Posterior cingulate gyrus (tissue), 11 donors: ENCODE measurements around the gene MCOLN2.
"Not testable (repeated sequence)": the region's sequence is repeated elsewhere in the genome, so short reads cannot be mapped to it uniquely, and the experiment has no call there.

ENCODE experiments used
- DNase-seq, 10 donors: peaks; one replicate each; pipeline versions ENCODE4 v3.0.0 to v3.0.0-alpha.2; 2020 to 2021; ENCODE audit warnings: mixed read lengths in 3 of 10
- intact Hi-C: fragments of 100-400 bp; cut with DNase I; formaldehyde crosslinking; loops from one replicate; pipeline ENCODE4 v1.15.1; 2023

The MCOLN2 gene

DNA sequence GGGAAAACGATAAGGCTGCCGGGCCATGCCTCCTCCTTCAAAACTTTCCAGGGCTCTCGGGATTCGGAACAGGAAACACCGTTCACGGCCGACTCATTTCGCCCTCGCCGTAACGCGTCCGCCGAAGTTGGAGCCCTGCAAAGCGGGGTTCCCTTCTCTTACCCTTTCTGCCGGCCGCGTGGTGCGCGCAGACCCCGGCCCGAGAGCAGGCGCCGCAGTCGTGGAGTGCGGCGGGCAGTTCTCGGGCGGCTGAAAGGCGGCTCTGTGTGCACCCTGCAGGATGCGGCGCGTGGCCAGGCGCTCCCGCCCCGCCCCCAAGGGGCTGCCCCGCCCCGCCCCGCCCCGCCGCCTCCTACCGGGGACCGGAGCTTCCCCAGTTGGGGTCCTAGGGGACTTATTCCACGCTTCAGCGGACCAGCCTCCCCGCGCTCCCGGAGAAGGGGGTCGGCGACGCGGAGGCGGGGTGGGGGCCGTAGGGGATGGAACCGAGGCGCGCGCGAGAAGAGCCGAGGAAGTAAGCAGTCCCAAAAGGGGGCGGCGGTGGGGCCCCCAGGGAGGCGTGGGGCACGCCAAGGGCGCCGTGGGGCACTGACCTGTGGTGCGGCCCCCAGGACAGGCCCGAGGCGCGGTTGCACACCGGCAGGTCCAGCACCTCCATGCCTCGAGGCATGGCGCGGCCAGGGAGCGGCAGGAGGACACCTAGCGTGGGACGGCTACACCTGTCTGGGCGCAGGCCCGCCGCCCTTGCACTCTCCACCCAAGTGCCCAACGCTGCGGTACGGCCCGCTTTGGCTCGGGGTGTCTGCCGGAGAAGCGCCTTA, at the start of gene MCOLN2:
Gene MCOLN2 (minus strand): TSS at position 268 of the 821 bp plus-strand sequence. CDS start 241 bp downstream, at position 27.
- DNase-seq: peak in 6 of 10 donors; percentile 11 to 84 (median 61)
- intact Hi-C loops: no loop called here

DNA sequence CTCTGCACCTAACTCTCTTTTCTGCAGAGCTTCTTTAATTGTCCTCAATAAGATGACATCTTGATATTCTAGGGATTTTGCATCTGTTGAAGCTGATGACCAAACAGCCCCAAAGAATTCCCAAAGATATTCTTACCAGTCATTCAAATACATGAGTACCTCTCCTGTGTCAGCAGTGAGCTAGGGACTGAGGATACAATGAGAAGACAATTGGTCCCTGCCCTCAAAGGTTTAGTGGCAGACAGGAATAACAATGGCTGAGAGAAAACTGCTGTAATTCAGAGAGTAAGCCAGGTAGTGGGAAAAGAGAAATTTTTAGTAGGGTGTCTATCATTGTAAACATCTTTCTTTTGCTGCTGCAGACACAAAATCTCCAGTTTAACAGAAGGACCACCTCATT, 45.5 kb upstream of the MCOLN2 start:
- intact Hi-C loops: no loop called here
- no peak for DNase-seq

DNA sequence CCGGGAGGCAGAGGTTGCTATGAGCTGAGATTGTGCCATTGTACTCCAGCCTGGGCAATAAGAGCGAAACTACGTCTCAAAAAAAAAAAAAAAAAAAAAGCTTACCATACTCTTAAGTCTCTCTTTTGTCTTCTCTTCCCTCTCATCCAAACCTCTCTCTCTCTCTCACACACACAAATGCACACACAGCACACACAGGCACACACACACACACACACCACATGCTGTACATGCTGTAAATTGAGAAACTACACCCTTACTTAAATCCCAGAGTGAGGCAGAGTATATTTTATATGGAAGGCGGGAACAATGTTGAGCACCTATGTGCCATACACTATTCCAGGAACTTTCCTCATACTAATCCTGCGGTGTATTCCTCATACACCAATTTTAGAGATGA, 44.9 kb upstream of the MCOLN2 start:
- intact Hi-C loops: no loop called here
- no peak for DNase-seq

GRCh38 chr1:85033221-85033620, 36.3 kb upstream of the MCOLN2 start:
- DNase-seq: no peak
- intact Hi-C loops: no loop called here

DNA sequence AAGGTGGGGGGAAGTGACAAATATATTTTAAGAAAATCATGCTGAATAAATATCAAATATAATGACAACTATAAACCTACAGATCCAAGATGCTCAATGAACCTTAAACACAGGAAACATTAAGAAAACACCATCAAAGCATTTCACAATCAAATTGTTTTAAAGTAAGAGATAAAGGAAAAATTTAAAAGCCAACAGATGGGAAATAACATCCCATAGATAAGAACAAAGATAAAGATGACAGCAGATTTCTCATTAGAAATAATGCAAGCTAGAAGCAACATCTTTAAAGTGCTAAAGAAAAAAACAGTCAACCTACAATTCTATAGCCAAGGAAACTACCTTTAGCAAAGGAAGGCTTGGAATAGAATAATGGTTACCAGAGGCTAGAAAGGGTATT, 33.6 kb upstream of the MCOLN2 start:
- no peak for DNase-seq
- intact Hi-C loops: no loop called here

DNA sequence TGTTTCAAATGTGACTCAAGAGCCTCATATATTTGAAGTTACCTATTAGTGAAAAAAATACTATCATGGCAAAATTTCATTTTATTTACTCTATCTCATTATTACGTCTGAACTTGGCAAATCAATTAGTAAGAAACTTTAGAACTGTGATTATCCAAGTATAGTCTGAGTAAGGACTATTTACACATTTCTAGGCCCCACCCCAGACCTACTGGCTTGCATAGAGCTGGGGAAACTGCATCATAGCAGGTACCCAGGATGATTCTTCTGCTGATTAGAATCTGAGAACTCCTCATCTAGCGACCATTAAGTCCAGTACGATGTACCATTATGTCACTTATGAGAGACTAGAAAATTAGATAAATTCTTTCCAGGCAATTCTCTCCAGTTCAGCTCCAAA, 31.2 kb upstream of the MCOLN2 start:
- DNase-seq: no peak
- intact Hi-C loops: no loop called here

- intact Hi-C loops: no loop called here
- no peak for DNase-seq
Observed at GRCh38 chr1:85027242-85027983, 30.5 kb upstream of the MCOLN2 start.

DNA sequence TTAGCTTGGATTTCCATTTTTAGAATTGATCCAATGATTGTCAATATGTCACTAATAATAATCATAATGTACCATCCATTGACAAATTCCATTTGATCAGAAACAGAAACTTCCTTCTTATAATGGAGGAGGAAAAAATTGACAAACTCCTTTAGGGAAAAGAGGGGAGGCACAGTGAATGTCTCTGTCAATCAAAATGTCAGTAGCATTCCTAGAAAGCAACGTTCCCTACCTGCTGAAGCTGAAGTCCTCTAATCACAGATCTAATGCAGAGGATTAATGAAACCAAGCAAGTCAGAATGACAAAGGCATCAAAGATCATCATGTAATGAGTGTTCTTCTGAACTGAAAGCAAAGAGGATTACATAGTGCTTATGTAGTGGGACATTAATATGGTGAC, 29.0 kb upstream of the MCOLN2 start:
- no peak for DNase-seq
- intact Hi-C loops: no loop called here

GRCh38 chr1:85024736-85025135, 27.8 kb upstream of the MCOLN2 start:
- no peak for DNase-seq
- intact Hi-C loops: no loop called here

GRCh38 chr1:85022700-85023099, 25.8 kb upstream of the MCOLN2 start:
- DNase-seq: no peak
- intact Hi-C loops: no loop called here

DNA sequence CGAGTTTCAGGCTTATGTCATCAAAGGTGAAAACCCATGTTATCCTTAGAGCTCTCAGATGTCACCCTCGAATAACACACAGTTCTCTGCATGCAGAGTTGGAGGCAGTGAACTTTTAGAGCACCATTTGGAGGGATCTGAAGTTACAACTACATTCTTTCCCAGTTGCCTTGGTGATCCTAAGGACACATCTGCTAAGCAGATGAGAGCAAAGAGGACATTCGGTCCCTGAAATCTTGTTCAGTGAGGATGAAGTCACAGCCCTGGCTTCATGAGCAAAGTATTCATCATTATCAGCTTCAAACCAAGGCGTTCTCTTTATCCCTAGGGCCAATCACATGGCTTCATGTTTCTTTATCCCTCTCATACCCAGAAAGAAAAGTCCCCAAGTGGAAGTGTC, 23.1 kb upstream of the MCOLN2 start:
- DNase-seq: no peak
- intact Hi-C loops: no loop called here

DNA sequence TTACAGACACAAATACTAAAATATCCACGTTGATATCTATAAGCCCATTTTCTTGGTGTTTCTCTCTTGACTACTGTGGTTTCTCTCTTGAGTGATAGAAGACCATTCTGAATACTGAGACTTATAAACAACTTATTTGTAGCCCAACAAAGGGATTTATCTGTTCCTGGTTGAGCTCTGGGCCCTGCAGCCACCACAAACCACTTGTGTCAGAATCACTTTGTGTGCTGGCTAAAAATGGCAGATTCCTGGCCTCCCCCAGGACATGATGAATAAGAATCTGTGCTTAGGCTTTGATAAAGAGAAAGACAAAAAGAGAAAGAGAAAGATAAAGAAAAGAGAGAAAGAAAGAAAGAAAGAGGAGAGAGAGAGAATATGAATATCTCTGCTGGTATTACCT, 18.9 kb upstream of the MCOLN2 start:
- no peak for DNase-seq
- intact Hi-C loops: no loop called here

DNA sequence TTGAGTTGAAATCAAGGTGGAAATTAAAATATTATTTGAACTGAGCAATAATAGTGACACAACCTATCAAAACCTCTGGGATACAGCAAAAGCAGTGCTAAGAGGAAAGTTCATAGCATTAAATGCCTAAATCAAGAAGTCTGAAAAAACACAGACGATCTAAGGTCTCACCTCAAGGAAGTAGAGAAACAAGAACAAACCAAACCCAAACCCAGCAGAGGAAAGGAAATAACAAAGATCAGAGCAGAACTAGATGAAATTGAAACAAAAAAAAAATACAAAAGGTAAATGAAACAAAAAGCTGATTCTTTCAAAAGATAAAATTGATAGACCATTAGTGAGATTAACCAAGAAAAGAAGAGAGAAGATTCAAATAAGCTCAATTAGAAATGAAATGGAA, 8.7 kb upstream of the MCOLN2 start:
- DNase-seq, intact Hi-C loops: not testable (repeated sequence)

DNA sequence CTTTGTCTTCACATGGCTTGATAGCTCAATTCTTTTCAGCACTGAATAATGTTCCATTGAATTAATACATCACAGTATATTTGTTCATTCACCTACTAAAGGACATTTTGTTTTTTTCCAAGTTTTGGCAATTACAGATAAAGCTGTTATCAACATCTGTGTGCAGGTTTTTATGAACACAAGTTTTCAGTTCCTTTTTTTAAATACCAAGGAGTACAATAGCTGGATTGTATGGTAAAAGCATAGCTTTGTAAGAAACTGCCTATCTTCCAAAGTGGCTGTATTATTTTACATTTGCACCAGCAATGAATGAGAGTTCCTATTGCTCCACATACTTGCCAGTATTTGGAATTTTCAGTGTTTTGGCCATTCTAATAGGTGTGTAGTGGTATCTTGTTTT, 4.8 kb upstream of the MCOLN2 start:
- DNase-seq: no peak
- intact Hi-C loops: no loop called here

GRCh38 chr1:84998642-84999280, 1.8 kb upstream of the MCOLN2 start:
- intact Hi-C loops: no loop called here
- DNase-seq: no peak

DNA sequence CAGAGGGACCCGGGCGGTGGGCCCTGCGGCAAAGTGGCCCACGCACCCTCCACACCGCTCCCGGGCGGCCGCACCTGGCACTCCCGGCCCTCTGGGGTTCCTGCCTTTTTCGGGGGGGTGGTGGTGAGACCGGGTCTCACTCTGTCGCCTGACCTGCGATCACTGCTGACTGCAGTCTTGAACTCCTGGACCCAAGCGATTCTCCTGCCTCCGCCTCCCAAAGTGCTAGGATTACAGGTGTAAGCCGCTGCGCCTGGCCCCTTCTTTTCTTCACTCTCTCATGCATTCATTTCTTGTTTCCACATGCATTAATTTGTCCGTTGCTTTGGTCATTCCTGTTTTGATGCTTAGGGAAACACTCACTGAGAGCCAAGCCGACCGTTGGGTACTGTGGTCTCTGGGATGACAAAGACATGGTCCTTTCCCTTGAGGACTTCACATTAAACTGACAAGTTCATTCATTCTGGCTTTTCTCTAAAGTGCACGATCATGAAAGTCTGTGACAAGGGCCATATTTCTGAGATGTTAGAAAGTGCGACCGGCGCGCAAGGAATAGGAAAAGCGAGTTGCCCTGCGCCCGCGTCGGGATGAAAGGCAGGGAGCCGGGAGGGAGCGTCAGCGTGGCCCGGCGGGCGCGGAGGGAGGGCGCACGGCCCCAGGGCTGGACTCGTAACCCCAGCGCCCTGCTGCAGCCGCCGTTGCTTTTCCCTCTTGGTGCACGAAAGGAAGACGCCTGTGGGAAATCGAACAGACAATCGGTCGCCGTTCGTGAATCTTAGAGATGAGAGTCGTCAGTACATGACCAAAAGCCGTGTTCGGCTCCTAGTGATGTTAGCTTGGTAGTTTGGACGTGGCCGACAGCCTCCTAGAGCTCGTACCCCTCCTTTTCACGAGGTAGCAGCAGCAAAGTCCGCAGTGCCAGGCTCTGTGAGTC, 1.0 kb upstream of the MCOLN2 start:
- DNase-seq: peak in 2 of 10 donors; percentile 17 to 55
- intact Hi-C loops: no loop called here

DNA sequence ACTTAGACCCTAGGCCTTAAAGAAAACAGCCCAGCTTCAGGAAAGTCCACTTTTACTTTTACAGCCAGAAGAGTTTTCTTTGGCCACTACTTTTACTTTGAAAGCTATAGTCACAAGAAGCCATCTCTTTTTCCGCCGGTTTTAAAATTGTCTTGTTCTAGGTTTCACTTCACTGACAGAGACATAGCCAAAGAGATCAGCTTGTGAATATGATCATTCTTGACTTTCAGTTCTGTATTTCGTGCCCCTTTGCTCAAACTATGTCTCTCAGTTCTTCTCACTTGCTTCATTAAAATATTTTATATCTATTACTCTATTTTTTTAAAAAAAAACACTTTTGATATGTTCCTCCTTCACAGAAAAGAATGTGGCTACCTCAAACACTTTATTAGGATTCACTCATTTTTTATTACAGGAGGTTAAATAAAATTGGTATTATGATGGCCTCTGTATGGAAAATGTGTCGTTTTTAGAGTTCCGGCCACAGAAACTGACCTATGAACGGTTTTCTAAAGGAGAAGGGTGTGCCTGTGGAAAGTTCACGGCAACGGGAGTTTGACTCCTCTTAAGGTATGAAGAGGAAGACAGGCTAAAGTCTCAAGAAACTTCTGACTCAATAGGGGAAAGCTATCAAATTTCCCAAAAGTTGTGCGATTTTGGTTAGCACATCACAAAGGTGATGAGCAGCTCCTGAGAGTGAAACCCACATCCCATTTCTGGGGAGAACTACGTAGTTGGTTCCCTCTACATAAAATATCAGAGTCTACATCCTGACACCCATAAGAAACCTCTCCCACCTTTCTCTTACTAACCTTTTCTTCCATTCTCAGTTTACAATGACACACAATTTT, 1.2 kb downstream of the MCOLN2 start:
- DNase-seq: no peak
- intact Hi-C loops: no loop called here

GRCh38 chr1:84991097-84991920, 5.6 kb downstream of the MCOLN2 start:
- intact Hi-C loops: no loop called here

GRCh38 chr1:84988588-84988987, 8.3 kb downstream of the MCOLN2 start:
- no peak for DNase-seq
- intact Hi-C loops: no loop called here

More at GRCh38 chr1:84991097-84991920, 5.6 kb downstream of the MCOLN2 start:
- DNase-seq: no peak
